DLD1 (cell line): ENCODE measurements around the gene UGT2B17.
"Not testable (repeated sequence)": the region's sequence is repeated elsewhere in the genome, so short reads cannot be mapped to it uniquely, and the experiment has no call there.

Source experiments
- in situ Hi-C: cut with HindIII; loops from 2 replicates; pipeline ENCODE4 v1.10.0; 2017; ENCODE audit warnings: low sequenced_read_pairs

Gene UGT2B17

DNA sequence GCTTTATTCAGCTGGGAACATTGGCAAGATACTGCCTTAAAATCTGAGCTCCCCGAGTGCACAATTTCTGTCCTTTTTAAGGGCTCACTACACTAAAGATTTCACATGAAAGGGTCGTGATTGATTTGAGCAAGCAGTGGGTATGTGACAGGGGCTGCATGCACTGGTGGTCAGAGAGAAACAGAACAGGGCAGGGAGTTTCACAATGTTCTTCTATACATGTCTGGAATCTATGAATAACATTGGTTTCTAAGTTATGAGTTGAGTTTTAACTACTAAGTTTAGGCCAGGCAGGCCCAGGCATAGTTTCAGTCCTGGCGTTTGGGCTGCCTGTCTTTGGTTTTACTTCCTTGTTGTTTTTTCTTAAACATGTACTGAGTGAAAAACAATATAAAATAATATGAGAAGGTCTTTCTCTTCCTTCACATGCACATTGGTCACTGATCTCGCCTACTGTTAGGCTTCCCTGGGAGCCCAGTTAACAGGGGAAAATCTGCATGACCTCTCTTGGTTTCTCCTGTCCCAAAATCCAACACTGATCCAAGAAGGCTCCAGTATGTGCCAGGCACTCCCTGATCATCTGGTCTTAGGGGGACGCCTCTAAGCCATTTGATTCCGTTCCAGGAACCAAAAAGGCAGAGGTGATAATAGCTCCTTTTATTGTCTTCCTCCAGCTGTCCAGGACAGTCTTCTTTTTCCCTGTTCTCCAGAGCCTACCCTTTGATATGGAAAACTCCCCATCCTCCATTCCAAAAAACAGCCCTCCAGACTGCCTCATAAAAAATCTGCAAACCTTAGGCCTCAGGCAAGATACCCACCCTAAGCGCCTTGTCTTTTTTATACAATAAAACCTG lies at the start of gene UGT2B17:
Gene UGT2B17 (minus strand): TSS at position 51 of the 854 bp plus-strand sequence. CDS start 7,838 bp downstream, outside the sequence.
- in situ Hi-C loops, result no loop called here

DNA sequence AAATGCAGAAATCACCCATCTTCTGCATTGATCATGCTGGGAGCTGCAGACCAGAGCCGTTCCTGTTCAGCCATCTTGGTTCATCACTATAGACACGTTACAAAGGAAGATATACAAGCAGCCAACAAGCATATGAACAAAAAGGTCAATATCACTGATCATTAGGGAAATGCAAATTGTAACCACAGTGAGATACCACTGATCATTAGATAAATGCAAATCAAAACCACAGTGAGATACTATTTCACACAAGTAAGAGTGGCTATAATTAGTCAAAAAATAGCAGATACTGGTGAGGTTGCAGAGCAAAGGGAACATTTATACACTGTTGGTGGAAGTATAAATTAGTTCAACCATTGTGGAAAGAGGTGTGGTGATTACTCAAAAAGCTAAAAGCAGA lies 46.6 kb upstream of the UGT2B17 start:
- in situ Hi-C loops, result not testable (repeated sequence)

GRCh38 chr4:68617003-68617698 lies 41.0 kb upstream of the UGT2B17 start:
- in situ Hi-C loops, result no loop called here

DNA sequence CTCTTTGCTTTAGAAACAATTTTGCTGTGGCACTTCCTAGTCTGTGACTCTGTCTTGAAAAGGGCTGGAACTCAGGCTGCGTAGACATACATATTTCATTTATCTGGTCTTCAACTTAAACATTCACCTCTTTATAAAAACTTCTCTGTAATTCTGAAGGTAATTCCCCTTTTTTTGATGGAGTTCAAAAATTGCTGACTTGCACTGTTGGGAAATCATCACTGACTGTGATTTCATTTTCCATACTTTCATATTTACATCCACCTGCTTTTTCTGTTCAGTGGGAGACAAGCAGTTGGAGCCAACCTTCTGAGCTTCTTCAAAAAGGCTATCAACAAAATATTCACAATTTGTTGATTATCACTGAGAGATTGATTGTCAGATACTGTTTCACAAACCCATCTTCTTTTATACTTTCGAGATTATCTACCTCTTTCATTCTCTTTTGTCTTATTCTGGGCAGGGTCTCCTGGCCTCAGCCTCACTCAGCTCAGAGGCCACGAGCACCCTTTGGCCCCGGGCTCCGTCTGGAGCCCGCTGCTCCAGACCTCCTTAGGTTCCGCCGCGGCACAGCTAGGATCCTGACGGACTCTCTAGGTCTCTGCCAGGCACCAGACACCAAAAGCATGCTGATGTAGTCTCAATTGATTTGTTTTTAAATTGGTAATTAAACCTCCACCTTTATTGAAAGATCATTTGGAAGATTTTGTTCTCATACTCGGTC lies 39.7 kb upstream of the UGT2B17 start:
- in situ Hi-C loops, result no loop called here

DNA sequence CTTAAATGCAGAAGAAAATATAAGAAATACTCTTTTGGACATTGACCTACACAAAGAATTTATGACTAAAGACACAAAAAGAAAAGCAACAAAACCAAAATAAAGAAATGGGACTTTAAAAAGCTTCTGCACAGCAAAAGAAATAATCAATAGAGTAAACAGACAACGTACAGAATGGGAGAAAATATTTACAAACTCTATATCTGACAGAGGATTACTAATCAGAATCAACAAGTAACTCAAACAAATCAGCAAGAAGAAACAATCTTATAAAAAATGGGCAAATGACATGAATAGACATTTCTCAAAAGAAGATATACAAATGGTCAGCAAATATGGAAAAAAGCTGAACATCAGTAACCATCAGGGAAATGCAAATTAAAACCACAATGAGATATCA lies 37.6 kb upstream of the UGT2B17 start:
- in situ Hi-C loops, result no loop called here

DNA sequence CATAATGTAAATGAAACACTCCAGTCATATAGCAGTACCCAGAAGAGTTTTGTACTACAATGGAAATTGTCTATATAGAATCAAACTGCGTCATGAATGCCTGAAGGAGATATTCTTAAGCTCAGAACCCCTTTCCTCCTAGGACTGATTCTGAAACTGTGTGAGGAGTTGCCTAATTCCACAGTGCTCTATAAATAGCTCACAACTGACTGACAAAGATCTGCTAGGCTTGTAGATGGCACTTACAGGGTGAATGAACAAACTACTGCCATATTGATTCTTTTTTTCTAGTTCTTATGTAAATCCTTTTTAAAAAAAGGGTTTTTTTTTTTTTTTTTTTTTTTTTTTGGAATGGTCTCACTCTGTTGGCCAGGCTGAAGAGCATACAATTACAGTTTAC lies 30.1 kb upstream of the UGT2B17 start:
- in situ Hi-C loops, result no loop called here

DNA sequence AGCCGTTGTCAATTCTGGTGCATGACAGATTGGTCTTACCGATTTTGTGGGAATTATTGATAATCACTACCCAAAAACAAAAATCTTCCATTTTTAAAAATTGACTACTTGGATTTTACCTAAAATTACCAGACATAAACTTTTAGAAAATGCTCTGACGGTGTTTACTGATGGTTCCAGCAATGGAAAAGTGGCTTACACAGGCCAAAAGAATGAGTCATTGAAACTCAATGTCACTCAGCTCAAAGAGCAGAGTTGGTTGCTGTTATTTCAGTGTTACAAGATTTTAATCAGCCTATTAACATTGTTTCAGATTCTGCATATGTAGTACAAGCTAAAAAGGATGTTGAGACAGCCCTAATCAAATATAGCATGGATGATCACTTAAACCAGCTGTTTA lies 23.0 kb upstream of the UGT2B17 start:
- in situ Hi-C loops, result no loop called here

DNA sequence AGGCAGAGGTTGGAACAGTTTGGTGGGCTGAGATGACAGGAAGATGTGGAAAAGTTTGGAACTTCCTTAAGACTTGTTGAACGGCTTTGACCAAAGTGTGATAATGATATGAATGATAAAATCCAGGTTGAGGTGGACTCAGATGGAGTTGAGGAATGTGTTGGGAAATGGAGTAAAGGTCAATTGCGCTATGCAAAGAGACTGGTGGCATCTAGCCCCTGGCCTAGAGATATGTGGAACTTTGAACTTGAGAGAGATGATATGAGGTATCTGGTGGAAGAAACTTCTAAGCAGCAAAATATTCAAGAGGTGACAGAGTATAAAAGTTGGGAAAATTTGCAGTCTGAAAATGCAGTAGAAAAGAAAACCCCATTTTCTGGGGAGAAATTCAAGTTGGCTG lies 21.4 kb upstream of the UGT2B17 start:
- in situ Hi-C loops, result no loop called here

DNA sequence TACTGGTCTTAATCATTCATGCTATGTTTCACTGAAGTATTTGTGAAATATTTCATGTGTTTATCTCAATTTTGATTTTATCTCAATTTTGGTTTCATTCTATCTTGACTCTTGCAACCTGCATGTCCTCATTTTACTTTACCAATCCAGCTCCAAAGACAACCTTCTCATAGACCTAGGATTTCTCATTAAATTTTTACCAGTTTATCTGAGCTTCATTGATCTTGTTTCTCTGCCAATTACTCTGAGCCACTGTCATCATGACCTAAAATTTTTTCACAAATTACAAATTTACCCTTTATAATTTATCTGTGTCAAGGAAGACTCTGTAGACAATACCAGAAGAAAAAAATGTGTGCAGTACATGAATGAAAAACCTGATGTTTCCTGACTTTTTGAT lies 18.6 kb upstream of the UGT2B17 start:
- in situ Hi-C loops, result no loop called here

- in situ Hi-C loops, result no loop called here
Measured at GRCh38 chr4:68593112-68593511, 17.0 kb upstream of the UGT2B17 start.

DNA sequence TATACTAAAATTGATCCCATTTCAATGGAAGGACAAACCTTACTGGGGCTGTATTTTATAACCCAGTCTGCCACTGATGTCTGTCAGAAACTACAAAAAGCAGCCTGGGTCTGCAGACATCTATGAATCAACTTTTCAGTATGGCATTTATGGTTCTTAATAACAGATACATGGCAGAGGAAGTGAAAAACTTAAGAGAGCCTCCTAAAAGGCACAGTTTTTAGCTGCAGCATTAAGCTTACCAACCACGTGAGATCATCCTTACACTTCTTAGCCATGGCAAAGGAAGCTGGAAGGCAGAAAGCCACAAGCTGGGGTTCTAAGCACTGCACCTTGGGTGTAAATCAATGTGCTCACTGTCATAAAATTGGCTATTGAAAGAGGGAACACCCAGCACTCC lies 16.6 kb upstream of the UGT2B17 start:
- in situ Hi-C loops, result no loop called here

DNA sequence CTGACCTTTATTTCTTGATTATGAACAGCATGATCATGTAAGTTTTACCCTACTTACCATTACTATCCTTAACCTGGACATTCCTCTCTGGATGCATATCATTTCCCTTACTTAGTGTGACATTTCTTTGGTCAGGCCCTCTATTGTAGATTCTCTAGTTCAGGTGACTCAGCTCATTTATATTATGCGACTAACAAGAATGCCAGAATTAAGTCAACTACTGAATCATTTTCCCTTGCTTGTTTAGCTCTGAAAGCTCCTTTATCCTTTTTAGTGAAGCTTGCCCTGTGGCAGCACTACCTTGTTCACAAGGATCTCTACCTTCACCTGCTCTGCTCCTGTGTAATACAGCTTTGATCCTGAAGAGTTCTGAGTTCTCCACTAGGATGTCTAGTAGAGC lies 15.1 kb upstream of the UGT2B17 start:
- in situ Hi-C loops, result no loop called here

GRCh38 chr4:68589790-68590189 lies 13.7 kb upstream of the UGT2B17 start:
- in situ Hi-C loops, result no loop called here

DNA sequence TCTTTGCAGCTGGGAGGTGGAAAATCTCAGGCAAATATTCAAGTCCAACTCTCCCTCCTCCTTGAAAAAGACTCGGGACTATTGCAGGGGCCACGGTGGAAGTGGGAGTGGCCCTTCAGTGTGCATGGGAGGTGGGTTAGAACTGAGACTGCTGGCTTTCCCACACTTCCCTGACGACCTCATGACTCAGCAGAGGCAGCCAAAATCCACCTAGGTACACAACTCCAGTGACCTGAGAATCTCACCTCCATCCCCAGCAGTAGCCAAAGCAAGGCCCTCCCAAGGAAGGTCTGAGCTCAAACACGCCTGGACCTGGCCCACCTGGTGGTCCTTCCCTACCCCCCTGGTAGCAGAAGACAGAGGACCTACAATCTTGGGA lies 6.2 kb upstream of the UGT2B17 start:
- in situ Hi-C loops, result no loop called here

DNA sequence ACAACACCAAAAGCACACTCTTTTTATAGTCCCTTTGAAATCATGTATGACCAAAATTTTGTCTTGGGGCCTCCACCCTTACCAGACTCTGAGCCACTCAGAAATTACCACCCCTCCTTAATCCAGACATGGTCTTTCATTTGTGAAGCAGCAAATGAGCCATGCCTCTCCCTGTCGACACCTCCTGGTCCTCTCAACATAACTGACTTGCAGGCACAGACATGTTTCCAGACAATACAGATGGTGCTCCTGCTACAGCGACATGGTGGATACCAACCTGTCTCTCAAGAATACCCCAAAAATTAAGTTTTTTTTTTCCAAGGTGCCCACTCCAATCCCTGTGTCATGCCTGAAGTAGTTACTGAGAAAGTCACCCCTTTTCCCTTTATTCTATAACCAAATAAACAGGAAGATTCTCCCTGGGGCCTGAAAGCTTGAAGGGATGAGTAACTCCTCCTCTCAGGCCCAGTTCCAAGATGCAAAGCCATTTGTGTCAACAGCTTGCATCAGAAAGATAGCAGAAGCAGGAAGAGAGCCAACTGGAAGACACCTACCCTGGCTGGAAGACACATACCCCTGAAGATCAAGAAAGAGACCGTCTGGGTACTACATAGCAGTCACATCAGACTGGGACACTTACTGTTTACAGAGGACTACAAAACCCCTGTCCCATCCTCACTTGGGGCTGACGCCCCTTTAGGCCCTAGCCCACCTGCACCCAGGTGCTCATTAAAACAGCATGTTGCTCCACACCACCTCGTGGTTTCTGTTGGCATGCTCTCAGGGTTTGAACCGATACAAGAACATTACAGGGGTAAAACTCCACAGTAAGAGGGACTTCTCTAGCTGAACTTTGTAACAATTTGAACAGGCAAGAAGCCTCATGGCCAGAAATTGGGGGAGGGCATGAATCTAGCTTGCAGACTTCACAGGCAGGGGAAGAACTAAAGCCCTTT lies 5.5 kb upstream of the UGT2B17 start:
- in situ Hi-C loops, result no loop called here

- in situ Hi-C loops, result no loop called here
Measured at GRCh38 chr4:68577590-68577989, 1.5 kb upstream of the UGT2B17 start.

DNA sequence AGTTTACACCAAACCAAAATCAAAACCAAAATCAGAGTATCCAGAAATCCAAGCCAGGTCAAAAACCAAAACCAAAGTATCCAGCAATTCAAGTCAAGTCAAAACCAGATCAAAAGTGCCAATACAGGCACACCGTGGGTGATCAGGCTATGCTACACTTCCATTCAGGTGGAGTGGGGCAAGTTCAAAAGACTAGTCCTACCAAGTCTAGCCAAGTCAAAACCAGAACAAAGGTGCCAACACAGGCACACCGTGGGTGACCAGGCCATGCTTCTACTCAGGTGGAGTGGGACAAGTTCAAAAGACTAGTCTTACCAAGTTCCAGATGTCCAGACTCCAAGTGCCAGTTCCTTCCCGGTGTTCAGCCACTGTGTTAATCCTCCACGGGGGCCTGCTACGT lies 486 bp downstream of the UGT2B17 start:
- in situ Hi-C loops, result not testable (repeated sequence)

DNA sequence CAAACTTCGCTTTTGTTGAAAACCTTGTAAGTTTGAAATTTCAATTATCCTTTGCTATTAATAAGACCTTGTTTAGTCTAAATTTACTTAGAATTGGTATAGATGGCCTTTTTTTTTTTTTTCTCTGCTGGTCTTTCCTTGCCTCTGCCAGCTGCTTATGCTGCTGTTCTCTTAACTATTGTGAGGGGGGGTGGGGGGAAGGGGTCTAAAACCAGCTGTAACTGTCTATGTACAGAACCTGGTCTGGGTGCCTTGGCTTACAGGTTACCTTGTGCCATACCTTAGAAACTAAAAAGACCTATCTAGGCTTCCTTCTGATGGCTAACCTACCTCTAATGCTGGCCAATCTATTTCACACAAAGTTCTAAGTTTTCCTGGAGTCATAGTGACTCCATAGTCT lies 1.0 kb downstream of the UGT2B17 start:
- in situ Hi-C loops, result no loop called here

- in situ Hi-C loops, result no loop called here
Measured at GRCh38 chr4:68572653-68573170, 3.4 kb downstream of the UGT2B17 start.

GRCh38 chr4:68570122-68570507 lies 6.0 kb downstream of the UGT2B17 start:
- in situ Hi-C loops, result no loop called here
